D721Med (cell line): Measurements from ENCODE around the gene SMAD6.

Experiments
- DNase-seq: peaks from one replicate; pipeline ENCODE4 v3.0.0; 2011; ENCODE audit warnings: low spot score; ENCODE audit not compliant: insufficient read length
- FAIRE-seq: peaks from 2 replicates; lab custom pipeline; 2011; peaks lifted over from hg19 to GRCh38; lab: Jason Lieb, UNC
- TF ChIP-seq, protein P1 (sequence below): IDR thresholded peaks from 2 replicates; pipeline ENCODE4 v1.5.1; 2012; ENCODE audit warnings: mild to moderate bottlenecking, control low read depth; ENCODE audit not compliant: insufficient read depth; ENCODE audit errors: missing control alignments

The SMAD6 gene

DNA sequence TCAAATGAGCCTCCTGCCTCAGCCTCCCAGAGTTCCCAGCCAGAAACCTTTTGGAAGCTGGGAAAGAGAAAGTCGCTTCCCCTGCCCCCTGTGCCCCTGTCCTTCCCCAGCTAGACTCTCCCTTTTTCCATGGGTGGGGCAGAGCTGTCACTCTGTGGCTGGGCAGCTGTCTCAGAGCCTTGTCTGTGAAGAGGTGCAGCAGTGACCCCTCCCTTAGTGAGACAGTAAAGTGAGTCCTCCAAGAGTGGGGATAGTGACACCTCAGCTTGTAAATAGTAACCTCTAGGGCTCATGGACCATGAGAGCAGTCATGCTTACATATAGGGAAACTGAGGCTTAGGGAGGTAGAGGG, 76.3 kb downstream of the SMAD6 start:
- DNase-seq: no peak
- no peak for FAIRE-seq
- TF ChIP-seq, protein P1, sequence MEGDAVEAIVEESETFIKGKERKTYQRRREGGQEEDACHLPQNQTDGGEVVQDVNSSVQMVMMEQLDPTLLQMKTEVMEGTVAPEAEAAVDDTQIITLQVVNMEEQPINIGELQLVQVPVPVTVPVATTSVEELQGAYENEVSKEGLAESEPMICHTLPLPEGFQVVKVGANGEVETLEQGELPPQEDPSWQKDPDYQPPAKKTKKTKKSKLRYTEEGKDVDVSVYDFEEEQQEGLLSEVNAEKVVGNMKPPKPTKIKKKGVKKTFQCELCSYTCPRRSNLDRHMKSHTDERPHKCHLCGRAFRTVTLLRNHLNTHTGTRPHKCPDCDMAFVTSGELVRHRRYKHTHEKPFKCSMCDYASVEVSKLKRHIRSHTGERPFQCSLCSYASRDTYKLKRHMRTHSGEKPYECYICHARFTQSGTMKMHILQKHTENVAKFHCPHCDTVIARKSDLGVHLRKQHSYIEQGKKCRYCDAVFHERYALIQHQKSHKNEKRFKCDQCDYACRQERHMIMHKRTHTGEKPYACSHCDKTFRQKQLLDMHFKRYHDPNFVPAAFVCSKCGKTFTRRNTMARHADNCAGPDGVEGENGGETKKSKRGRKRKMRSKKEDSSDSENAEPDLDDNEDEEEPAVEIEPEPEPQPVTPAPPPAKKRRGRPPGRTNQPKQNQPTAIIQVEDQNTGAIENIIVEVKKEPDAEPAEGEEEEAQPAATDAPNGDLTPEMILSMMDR: no peak

DNA sequence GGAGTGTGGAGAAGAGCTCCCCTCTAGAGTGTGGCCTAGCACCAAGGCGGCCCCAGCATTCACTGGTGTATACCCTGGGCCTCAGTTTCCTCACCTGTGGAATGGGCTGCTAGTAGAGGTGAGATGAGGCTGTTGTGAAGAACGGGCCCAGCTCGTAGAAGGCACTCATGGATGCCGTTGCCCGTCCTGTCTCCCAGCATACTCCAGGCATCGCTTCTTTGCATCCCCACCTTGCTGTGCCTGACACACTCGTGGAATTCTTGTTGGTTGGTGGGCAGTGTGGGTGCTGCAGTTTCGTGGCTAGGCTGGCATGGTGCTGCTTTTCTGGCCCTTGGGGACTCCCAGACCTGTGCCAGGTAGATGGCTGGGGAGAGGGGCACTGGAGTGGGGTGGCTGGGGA, 76.7 kb downstream of the SMAD6 start:
- no peak for DNase-seq
- no peak for FAIRE-seq
- TF ChIP-seq, protein P1: no peak

DNA sequence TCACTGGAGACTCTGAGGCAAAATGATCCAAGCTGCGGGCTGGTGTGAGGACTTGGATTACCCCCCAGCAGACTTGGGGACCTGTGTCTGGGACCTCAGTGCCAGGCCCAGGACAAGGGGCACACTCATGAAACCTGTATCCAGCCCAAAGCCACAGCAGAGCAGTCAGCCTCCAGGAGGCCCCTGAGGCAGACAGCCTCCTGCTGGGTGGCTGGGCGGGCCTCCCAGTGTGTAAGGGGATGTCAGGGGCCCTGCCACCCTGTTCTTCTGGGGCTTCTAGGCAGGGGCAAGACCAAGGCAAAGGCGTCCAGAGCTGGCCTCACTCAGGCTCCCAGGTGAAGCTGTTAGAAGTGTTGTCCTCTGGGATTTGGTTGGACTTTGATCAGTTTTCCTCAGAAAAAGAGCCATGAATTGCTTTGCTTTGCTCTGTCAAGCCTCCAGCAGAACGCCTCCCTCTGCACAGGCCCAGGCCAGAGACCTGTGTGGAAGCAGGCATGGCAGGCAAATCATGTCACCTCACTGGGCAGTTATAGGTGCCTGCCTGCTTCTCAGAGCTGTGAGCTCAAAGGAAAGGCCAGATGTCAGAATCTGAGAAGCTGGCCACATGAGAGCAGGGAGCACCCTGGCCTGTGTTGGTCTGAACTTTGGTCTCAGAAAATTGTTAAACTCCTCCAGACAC, 77.4 kb downstream of the SMAD6 start:
- TF ChIP-seq, protein P1: no peak
- DNase-seq: no peak
- no peak for FAIRE-seq

DNA sequence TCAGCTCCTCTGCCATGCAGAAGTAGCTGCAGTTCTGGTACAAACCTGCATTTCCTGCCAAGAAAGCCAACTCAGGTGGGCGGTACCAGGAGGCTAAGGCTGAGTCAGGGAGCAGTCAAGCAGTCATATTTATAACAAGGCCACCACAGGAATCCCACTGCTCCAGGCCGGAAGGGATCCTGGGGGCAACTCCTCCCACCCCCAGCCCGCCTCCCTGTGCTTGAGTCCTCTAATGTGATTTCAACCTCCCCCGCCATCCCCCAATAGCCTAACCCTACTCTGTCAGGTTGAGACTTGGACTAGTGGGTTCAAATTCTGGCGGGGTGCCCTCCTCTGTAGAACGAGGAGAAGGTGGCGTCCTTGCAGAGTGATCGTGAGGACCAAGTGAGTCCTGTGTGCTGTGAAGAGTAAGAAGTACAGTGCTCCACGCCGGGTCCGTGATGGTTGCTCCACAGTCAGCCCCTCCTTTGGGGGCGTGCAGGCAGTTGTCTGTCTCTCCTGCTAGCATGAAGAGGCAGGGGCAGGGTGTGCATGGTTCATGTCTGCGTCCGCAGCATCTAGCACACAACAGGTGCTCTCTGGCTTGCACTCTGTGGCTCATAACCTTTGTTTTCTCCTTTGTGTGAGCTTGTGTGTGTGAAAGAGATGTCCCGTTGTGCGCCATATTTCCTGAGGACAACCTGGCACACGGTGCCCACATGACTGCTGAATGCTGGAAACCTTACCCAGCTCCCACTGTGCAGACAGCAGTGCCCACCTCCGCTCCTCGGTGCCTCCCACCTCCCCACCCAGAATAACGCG, 78.3 kb downstream of the SMAD6 start:
- TF ChIP-seq, protein P1: no peak
- no peak for DNase-seq
- FAIRE-seq: no peak

DNA sequence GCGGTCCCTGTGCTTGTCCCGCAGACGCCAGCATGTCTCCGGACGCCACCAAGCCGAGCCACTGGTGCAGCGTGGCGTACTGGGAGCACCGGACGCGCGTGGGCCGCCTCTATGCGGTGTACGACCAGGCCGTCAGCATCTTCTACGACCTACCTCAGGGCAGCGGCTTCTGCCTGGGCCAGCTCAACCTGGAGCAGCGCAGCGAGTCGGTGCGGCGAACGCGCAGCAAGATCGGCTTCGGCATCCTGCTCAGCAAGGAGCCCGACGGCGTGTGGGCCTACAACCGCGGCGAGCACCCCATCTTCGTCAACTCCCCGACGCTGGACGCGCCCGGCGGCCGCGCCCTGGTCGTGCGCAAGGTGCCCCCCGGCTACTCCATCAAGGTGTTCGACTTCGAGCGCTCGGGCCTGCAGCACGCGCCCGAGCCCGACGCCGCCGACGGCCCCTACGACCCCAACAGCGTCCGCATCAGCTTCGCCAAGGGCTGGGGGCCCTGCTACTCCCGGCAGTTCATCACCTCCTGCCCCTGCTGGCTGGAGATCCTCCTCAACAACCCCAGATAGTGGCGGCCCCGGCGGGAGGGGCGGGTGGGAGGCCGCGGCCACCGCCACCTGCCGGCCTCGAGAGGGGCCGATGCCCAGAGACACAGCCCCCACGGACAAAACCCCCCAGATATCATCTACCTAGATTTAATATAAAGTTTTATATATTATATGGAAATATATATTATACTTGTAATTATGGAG, 79.1 kb downstream of the SMAD6 start:
- DNase-seq: no peak
- no peak for FAIRE-seq
- TF ChIP-seq, protein P1: no peak

DNA sequence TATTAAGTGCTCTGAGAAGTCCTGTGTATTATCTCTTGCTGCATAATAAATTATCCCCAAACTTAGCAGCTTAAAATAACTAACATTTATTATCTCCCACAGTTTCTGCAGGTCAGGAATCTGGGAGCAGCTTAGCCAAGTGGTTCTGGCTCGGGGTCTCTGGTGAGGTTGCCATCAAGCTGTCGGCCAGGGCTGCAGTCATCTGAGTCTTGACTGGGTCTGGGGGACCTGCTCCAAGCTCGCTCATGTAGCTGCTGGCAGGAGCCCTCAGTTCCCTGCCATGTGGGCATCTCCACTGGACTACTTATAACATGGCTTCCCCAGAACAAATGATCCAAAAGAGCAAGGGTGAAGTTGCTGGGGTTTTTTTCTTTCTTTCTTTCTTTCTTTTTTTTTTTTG, 80.7 kb downstream of the SMAD6 start:
- DNase-seq (no peak), FAIRE-seq (no peak)
- TF ChIP-seq, protein P1: no peak

DNA sequence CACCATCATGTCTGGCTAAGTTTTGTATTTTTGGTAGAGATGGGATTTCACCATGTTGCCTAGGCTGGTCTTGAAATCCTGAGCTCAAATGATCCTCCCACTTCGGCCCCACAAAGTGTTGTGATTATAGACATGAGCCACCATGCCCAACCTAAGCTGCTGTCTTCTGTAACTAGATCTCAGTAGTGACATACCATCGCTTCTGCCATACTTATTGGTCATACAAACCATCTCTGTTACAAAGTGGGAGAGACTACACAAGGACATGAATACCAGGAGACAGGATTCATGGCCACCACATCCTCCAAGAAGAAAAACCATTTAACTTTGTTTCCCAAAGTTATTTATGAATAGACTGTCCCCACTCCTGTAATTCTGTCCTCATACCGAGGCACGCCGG, 81.3 kb downstream of the SMAD6 start:
- TF ChIP-seq, protein P1: no peak
- DNase-seq (no peak), FAIRE-seq (no peak)
